Uterus (tissue), 2 donors: ENCODE measurements around the gene SLC35A3.

Experiments used
- CTCF ChIP-seq, 4 experiments: fragments of 200-600 bp in 2 of 4; fragments of 450-650 bp in 2 of 4; sonication (generic) in 2 of 4; IDR thresholded peaks; one replicate each; pipeline ENCODE4 v1.5.1; 2016 to 2019; ENCODE audit warnings: antibody characterized with exemption in 4 of 4, mild to moderate bottlenecking in 2 of 4, moderate library complexity in 1 of 4
- POLR2A ChIP-seq, 2 donors: fragments of 450-650 bp; IDR thresholded peaks; one replicate each; pipeline ENCODE4 v1.6.1; 2016; ENCODE audit warnings: antibody characterized with exemption in 2 of 2, mild to moderate bottlenecking in 1 of 2, moderate library complexity in 1 of 2

- TF ChIP-seq CTCF (IDR thresholded peaks at IDR 0.05) (no peak), POLR2A (IDR thresholded peaks at IDR 0.05) (no peak)
These were observed 26.5 kb upstream of the SLC35A3 start for GRCh38 chr1:99943223-99943794.
